DMS153 treated with DMSO at 0.1 percent for 48 hours (cell line): ENCODE data around the gene TRAF7.

Experiments
- DNase-seq: peaks from one replicate; lab custom pipeline; 2025; ENCODE audit not compliant: unreplicated experiment; lab: John Stamatoyannopoulos, UW

Gene TRAF7

GRCh38 chr16:2163211-2163881, 7.8 kb downstream of the TRAF7 start:
- DNase-seq, result no peak

- no peak for DNase-seq
These were observed 10.3 kb downstream of the TRAF7 start for GRCh38 chr16:2165861-2166260.

- no peak for DNase-seq
These were observed 10.9 kb downstream of the TRAF7 start for GRCh38 chr16:2166263-2167067.

- no peak for DNase-seq
These were observed 11.6 kb downstream of the TRAF7 start for GRCh38 chr16:2167068-2167638.

GRCh38 chr16:2170080-2170479, 14.5 kb downstream of the TRAF7 start:
- DNase-seq, result no peak

GRCh38 chr16:2170587-2171435, 15.2 kb downstream of the TRAF7 start:
- DNase-seq, result no peak

- DNase-seq, result no peak
These were observed 16.1 kb downstream of the TRAF7 start for GRCh38 chr16:2171601-2172178.

GRCh38 chr16:2172688-2173335, 17.2 kb downstream of the TRAF7 start:
- no peak for DNase-seq

GRCh38 chr16:2173366-2173765, 17.8 kb downstream of the TRAF7 start:
- DNase-seq, result no peak

GRCh38 chr16:2173916-2174315, 18.3 kb downstream of the TRAF7 start:
- no peak for DNase-seq

- no peak for DNase-seq
These were observed 19.0 kb downstream of the TRAF7 start for GRCh38 chr16:2174396-2175131.

GRCh38 chr16:2175454-2175853, 19.9 kb downstream of the TRAF7 start:
- DNase-seq, result no peak

GRCh38 chr16:2176047-2176446, 20.5 kb downstream of the TRAF7 start:
- no peak for DNase-seq

GRCh38 chr16:2177101-2177500, 21.5 kb downstream of the TRAF7 start:
- no peak for DNase-seq

- no peak for DNase-seq
These were observed 22.0 kb downstream of the TRAF7 start for GRCh38 chr16:2177561-2177960.

GRCh38 chr16:2178321-2179106, 22.9 kb downstream of the TRAF7 start:
- no peak for DNase-seq

- no peak for DNase-seq
These were observed 23.5 kb downstream of the TRAF7 start for GRCh38 chr16:2179107-2179501.

- DNase-seq, result no peak
These were observed 24.0 kb downstream of the TRAF7 start for GRCh38 chr16:2179576-2179975.

GRCh38 chr16:2180461-2180860, 24.9 kb downstream of the TRAF7 start:
- DNase-seq, result no peak
